ENCODE results near the gene FBXW8. TPM values are rescaled to one million over a fixed set of nuclear protein-coding genes. Genes with fewer than 3 reads are reported as not detected.

Gene FBXW8
- polyA plus RNA-seq, 2 of the 4 experiments (the other 2 are of a cell fraction): 9.8 to 15.7 TPM

DNA sequence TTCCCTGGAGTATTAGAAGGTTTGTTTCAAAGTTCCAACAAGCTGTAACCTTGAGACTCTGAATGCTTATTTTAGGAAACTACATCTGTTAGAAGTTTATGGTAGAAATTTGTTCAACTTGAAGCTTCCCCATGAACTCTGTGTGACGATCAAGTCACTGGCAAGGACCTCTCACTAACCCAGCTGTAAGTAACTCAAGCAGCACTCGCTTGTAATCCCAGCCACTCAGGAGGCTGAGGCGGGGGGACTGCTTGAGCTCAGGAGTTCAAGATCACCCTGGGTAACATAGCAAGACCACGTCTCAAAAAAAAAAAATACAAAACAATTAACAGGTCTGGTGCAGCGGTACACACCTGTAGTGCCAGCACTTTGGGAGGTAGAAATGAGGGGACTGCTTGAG, 162.9 kb downstream of the FBXW8 start:
- Histone ChIP-seq H3K4me3 (no peak overlapping the region), H3K27ac (no peak overlapping the region), H3K4me1 (no peaks in the 10 kb centered on the region), H3K4me2 (no peak overlapping the region), H3K9me3 (no peaks in the 10 kb centered on the region)
- WGBS (ENCODE audit: missing lambda C conversion rate): 89% methylated on average over 5 of the region's 5 CpGs
- ATAC-seq (no peak), FAIRE-seq (no peak), DNase-seq (ENCODE audit: low read depth in 1 of 2, low spot score in 1 of 2) (no peak)
- ChIA-PET CTCF (interaction anchor here (0.6 to 1.2 kb wide), 4 partner anchors 10 to 385 kb away, joined by 3 read pairs; no protein-coding TSS in a partner anchor), POLR2A (no interaction called here)
- TF ChIP-seq POLR2AphosphoS2 (conservative IDR thresholded peaks at IDR 0.05; ENCODE audit: low read length) (no peak), CHD2 (IDR thresholded peaks at IDR 0.05; ENCODE audit: low read length, partially characterized antibody) (no peak), ZNF302 (CRISPR knock-in tag; IDR thresholded peaks at IDR 0.05) (no peak), MAZ (IDR thresholded peaks at IDR 0.05; ENCODE audit: borderline replicate concordance, low read depth, low read length) (no peak), FOXS1 (CRISPR knock-in tag; IDR thresholded peaks at IDR 0.05) (no peak), NFE2L2 (conservative IDR thresholded peaks at IDR 0.05; ENCODE audit: low read length) (no peak), CEBPB (IDR thresholded peaks at IDR 0.05) (no peak), EHF (CRISPR knock-in tag; IDR thresholded peaks at IDR 0.05) (no peak), RARB (CRISPR knock-in tag; IDR thresholded peaks at IDR 0.05) (no peak), KDM5A (IDR thresholded peaks at IDR 0.05) (no peak)
- TF ChIP-seq, protein P1, sequence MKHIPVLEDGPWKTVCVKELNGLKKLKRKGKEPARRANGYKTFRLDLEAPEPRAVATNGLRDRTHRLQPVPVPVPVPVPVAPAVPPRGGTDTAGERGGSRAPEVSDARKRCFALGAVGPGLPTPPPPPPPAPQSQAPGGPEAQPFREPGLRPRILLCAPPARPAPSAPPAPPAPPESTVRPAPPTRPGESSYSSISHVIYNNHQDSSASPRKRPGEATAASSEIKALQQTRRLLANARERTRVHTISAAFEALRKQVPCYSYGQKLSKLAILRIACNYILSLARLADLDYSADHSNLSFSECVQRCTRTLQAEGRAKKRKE (CRISPR knock-in tag; IDR thresholded peaks at IDR 0.05; ENCODE audit: low read depth): no peak
- TF ChIP-seq, protein P2, sequence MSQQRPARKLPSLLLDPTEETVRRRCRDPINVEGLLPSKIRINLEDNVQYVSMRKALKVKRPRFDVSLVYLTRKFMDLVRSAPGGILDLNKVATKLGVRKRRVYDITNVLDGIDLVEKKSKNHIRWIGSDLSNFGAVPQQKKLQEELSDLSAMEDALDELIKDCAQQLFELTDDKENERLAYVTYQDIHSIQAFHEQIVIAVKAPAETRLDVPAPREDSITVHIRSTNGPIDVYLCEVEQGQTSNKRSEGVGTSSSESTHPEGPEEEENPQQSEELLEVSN (IDR thresholded peaks at IDR 0.05; ENCODE audit: borderline replicate concordance, low read depth): no peak
- TF ChIP-seq, protein P3, sequence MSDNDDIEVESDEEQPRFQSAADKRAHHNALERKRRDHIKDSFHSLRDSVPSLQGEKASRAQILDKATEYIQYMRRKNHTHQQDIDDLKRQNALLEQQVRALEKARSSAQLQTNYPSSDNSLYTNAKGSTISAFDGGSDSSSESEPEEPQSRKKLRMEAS (IDR thresholded peaks at IDR 0.05): no peak

DNA sequence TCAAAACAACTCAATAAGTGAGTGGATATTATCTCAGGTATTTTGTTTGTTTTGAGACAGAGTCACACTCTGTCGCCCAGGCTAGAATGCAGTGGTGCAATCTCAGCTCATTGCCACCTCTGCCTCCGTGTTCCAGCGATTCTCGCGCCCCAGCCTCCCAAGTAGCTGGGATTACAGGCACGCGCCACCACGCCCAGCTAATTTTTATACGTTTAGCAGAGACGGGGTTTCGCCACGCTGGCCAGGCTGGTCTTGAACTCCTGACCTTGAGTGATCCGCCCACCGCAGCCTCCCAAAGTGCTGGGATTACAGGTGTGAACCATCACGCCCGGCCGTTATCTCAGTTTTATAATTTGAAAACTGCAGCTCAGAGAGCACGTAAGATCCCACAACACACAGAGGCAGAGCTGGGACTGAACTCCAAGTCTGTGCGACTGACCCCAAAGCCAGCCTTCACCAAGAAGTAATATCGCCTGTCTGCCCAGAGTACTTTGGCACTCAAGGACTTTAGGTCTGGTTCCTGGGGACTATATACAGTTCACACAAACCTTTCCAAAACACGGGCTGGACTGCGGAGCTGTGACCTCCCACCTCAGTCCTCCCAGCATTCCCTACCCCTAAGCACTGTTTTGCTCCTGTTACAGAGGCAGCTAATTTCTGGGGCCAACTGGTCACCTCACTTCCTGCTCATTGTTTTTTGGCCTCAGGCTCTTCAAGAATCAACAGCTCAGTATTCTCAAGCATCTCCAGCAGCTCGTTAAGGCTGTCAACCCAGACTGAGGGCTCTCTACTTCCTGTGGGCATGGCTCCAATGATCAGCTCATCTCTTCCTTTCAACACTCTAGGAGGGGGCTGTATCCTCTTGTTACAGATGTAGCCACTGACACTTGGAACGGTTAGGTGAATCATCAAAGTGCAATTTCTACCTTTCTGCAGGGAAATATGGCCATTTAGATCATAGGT, 165.9 kb downstream of the FBXW8 start:
- no peaks in the 10 kb centered on the region for H3K9me3 ChIP-seq
- ATAC-seq (no peak), DNase-seq (ENCODE audit: low read depth in 1 of 2, low spot score in 1 of 2) (no peak), FAIRE-seq (no peak)
- POLR2A ChIA-PET: no interaction called here
- 94% methylated on average over 24 of the region's 24 CpGs for WGBS (ENCODE audit: missing lambda C conversion rate)
- no peak overlapping the region for H3K4me3 ChIP-seq
- no peak overlapping the region for H3K4me2 ChIP-seq
- TF ChIP-seq RAD21 (conservative IDR thresholded peaks at IDR 0.05 in 1 of 2, IDR thresholded peaks at IDR 0.05 in 1 of 2) (no peak), RCOR1 (IDR thresholded peaks at IDR 0.05; ENCODE audit: low read depth, low read length) (no peak), RARB (CRISPR knock-in tag; IDR thresholded peaks at IDR 0.05) (no peak), ESRRA (IDR thresholded peaks at IDR 0.05; ENCODE audit: borderline replicate concordance, low read length) (no peak), NR3C1 (IDR thresholded peaks at IDR 0.05) (no peak), ZFP36 (IDR thresholded peaks at IDR 0.05; ENCODE audit: borderline replicate concordance, partially characterized antibody) (no peak), EP300 (IDR thresholded peaks at IDR 0.05) (no peak)
- TF ChIP-seq, protein P4, sequence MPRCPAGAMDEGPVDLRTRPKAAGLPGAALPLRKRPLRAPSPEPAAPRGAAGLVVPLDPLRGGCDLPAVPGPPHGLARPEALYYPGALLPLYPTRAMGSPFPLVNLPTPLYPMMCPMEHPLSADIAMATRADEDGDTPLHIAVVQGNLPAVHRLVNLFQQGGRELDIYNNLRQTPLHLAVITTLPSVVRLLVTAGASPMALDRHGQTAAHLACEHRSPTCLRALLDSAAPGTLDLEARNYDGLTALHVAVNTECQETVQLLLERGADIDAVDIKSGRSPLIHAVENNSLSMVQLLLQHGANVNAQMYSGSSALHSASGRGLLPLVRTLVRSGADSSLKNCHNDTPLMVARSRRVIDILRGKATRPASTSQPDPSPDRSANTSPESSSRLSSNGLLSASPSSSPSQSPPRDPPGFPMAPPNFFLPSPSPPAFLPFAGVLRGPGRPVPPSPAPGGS (IDR thresholded peaks at IDR 0.05): no peak
- TF ChIP-seq, protein P2 (IDR thresholded peaks at IDR 0.05; ENCODE audit: borderline replicate concordance, low read depth): no peak
- TF ChIP-seq, protein P3 (IDR thresholded peaks at IDR 0.05): no peak
- H3K4me1 ChIP-seq: peaks cover 3% of the 10 kb centered on the region; the same call in 1 of the 3 replicates
- no peak overlapping the region for H3K27ac ChIP-seq
- CTCF ChIA-PET: interaction anchor here (0.5 to 1.2 kb wide), 2 partner anchors 43 to 1743 kb away, joined by 3 read pairs; no protein-coding TSS in a partner anchor
